ENCODE data around the gene CTTNBP2NL.

GRCh38 chr1:112478314-112478713 lies 82.3 kb downstream of the CTTNBP2NL start:
- no peak for TF ChIP-seq CTCF (IDR thresholded peaks at IDR 0.05; ENCODE audit: poor library complexity)
- TF ChIP-seq EZH2phosphoT487 (IDR thresholded peaks at IDR 0.05; ENCODE audit: low read depth, severe bottlenecking, unreplicated experiment), result no peak
- no peak for TF ChIP-seq EZH2 (IDR thresholded peaks at IDR 0.05; ENCODE audit: borderline replicate concordance)
